Measurements from ENCODE around the gene DNAJC13.

DNAJC13 gene

GRCh38 chr3:132469326-132469725, 52.0 kb downstream of the DNAJC13 start:
- no peak overlapping the region for H3K4me3 Mint-ChIP-seq
- no peaks in the 10 kb centered on the region for H3K9me3 Mint-ChIP-seq
- H3K36me3 Mint-ChIP-seq (ENCODE audit: low read depth): peaks cover 34% of the 10 kb centered on the region
- no peaks in the 10 kb centered on the region for H3K27me3 Mint-ChIP-seq
- H3K27ac Mint-ChIP-seq: no peak overlapping the region
- no peaks in the 10 kb centered on the region for H3K4me1 Mint-ChIP-seq (ENCODE audit: low read depth)

GRCh38 chr3:132486099-132486498, 68.8 kb downstream of the DNAJC13 start:
- peaks cover 60% of the 10 kb centered on the region for H3K36me3 Mint-ChIP-seq (ENCODE audit: low read depth)

GRCh38 chr3:132488151-132488550, 70.8 kb downstream of the DNAJC13 start:
- H3K27ac Mint-ChIP-seq: no peak overlapping the region
- H3K36me3 Mint-ChIP-seq (ENCODE audit: low read depth): peaks cover 49% of the 10 kb centered on the region
- H3K4me1 Mint-ChIP-seq (ENCODE audit: low read depth): peaks cover 4% of the 10 kb centered on the region
- H3K4me3 Mint-ChIP-seq: no peak overlapping the region
- no peaks in the 10 kb centered on the region for H3K9me3 Mint-ChIP-seq
- no peaks in the 10 kb centered on the region for H3K27me3 Mint-ChIP-seq

More at GRCh38 chr3:132486099-132486498, 68.8 kb downstream of the DNAJC13 start:
- H3K4me3 Mint-ChIP-seq: no peak overlapping the region
- peaks cover 4% of the 10 kb centered on the region for H3K4me1 Mint-ChIP-seq (ENCODE audit: low read depth)
- peak overlapping the region; percentile 31 for H3K27ac Mint-ChIP-seq
- H3K9me3 Mint-ChIP-seq: no peaks in the 10 kb centered on the region
- no peaks in the 10 kb centered on the region for H3K27me3 Mint-ChIP-seq

GRCh38 chr3:132499071-132499470, 81.8 kb downstream of the DNAJC13 start:
- Mint-ChIP-seq H3K4me3 (no peak overlapping the region), H3K9me3 (no peaks in the 10 kb centered on the region), H3K4me1 (ENCODE audit: low read depth) (no peaks in the 10 kb centered on the region), H3K27me3 (no peaks in the 10 kb centered on the region), H3K27ac (no peak overlapping the region), H3K36me3 (ENCODE audit: low read depth) (peaks cover 70% of the 10 kb centered on the region)

- Mint-ChIP-seq H3K4me3 (no peak overlapping the region), H3K4me1 (ENCODE audit: low read depth) (no peaks in the 10 kb centered on the region), H3K9me3 (no peaks in the 10 kb centered on the region), H3K27ac (no peak overlapping the region), H3K36me3 (ENCODE audit: low read depth) (peaks cover 63% of the 10 kb centered on the region), H3K27me3 (no peaks in the 10 kb centered on the region)
Measured at GRCh38 chr3:132503559-132503958, 86.3 kb downstream of the DNAJC13 start.

GRCh38 chr3:132504375-132504933, 87.2 kb downstream of the DNAJC13 start:
- H3K27me3 Mint-ChIP-seq: no peaks in the 10 kb centered on the region
- H3K4me1 Mint-ChIP-seq (ENCODE audit: low read depth): no peaks in the 10 kb centered on the region
- H3K36me3 Mint-ChIP-seq (ENCODE audit: low read depth): peaks cover 69% of the 10 kb centered on the region
- no peak overlapping the region for H3K4me3 Mint-ChIP-seq
- H3K9me3 Mint-ChIP-seq: no peaks in the 10 kb centered on the region
- H3K27ac Mint-ChIP-seq: no peak overlapping the region

- H3K36me3 Mint-ChIP-seq (ENCODE audit: low read depth): peaks cover 69% of the 10 kb centered on the region
- H3K4me3 Mint-ChIP-seq: no peak overlapping the region
- H3K27ac Mint-ChIP-seq: no peak overlapping the region
Measured at GRCh38 chr3:132507657-132508056, 90.4 kb downstream of the DNAJC13 start.

GRCh38 chr3:132509096-132509495, 91.8 kb downstream of the DNAJC13 start:
- no peak overlapping the region for H3K4me3 Mint-ChIP-seq
- H3K9me3 Mint-ChIP-seq: no peaks in the 10 kb centered on the region
- H3K4me1 Mint-ChIP-seq (ENCODE audit: low read depth): no peaks in the 10 kb centered on the region
- H3K27ac Mint-ChIP-seq: no peak overlapping the region
- peaks cover 59% of the 10 kb centered on the region for H3K36me3 Mint-ChIP-seq (ENCODE audit: low read depth)
- H3K27me3 Mint-ChIP-seq: no peaks in the 10 kb centered on the region

More at GRCh38 chr3:132507657-132508056, 90.4 kb downstream of the DNAJC13 start:
- H3K9me3 Mint-ChIP-seq: no peaks in the 10 kb centered on the region
- no peaks in the 10 kb centered on the region for H3K4me1 Mint-ChIP-seq (ENCODE audit: low read depth)
- H3K27me3 Mint-ChIP-seq: no peaks in the 10 kb centered on the region

GRCh38 chr3:132509506-132509905, 92.2 kb downstream of the DNAJC13 start:
- H3K27ac Mint-ChIP-seq: no peak overlapping the region

GRCh38 chr3:132513057-132513456, 95.8 kb downstream of the DNAJC13 start:
- Mint-ChIP-seq H3K27me3 (no peaks in the 10 kb centered on the region), H3K4me1 (ENCODE audit: low read depth) (no peaks in the 10 kb centered on the region), H3K4me3 (no peak overlapping the region), H3K27ac (no peak overlapping the region), H3K9me3 (no peaks in the 10 kb centered on the region), H3K36me3 (ENCODE audit: low read depth) (peaks cover 79% of the 10 kb centered on the region)

More at GRCh38 chr3:132509506-132509905, 92.2 kb downstream of the DNAJC13 start:
- H3K36me3 Mint-ChIP-seq (ENCODE audit: low read depth): peaks cover 62% of the 10 kb centered on the region
- no peak overlapping the region for H3K4me3 Mint-ChIP-seq
- no peaks in the 10 kb centered on the region for H3K9me3 Mint-ChIP-seq
- no peaks in the 10 kb centered on the region for H3K4me1 Mint-ChIP-seq (ENCODE audit: low read depth)
- H3K27me3 Mint-ChIP-seq: no peaks in the 10 kb centered on the region

GRCh38 chr3:132517311-132517710, 100.0 kb downstream of the DNAJC13 start:
- Mint-ChIP-seq H3K4me3 (no peak overlapping the region), H3K36me3 (ENCODE audit: low read depth) (peaks cover 81% of the 10 kb centered on the region), H3K4me1 (ENCODE audit: low read depth) (peaks cover 21% of the 10 kb centered on the region), H3K9me3 (no peaks in the 10 kb centered on the region), H3K27ac (no peak overlapping the region), H3K27me3 (no peaks in the 10 kb centered on the region)

GRCh38 chr3:132519914-132520313, 102.6 kb downstream of the DNAJC13 start:
- Mint-ChIP-seq H3K36me3 (ENCODE audit: low read depth) (peaks cover 86% of the 10 kb centered on the region), H3K4me1 (ENCODE audit: low read depth) (peaks cover 23% of the 10 kb centered on the region), H3K27me3 (no peaks in the 10 kb centered on the region), H3K9me3 (no peaks in the 10 kb centered on the region), H3K4me3 (no peak overlapping the region), H3K27ac (peak overlapping the region; percentile 57)

GRCh38 chr3:132521901-132522300, 104.6 kb downstream of the DNAJC13 start:
- Mint-ChIP-seq H3K27me3 (no peaks in the 10 kb centered on the region), H3K4me1 (ENCODE audit: low read depth) (peaks cover 23% of the 10 kb centered on the region), H3K9me3 (no peaks in the 10 kb centered on the region), H3K27ac (no peak overlapping the region), H3K4me3 (no peak overlapping the region), H3K36me3 (ENCODE audit: low read depth) (peaks cover 77% of the 10 kb centered on the region)

- Mint-ChIP-seq H3K9me3 (no peaks in the 10 kb centered on the region), H3K4me3 (no peak overlapping the region), H3K4me1 (ENCODE audit: low read depth) (peaks cover 23% of the 10 kb centered on the region), H3K27me3 (no peaks in the 10 kb centered on the region), H3K36me3 (ENCODE audit: low read depth) (peaks cover 72% of the 10 kb centered on the region), H3K27ac (no peak overlapping the region)
Measured at GRCh38 chr3:132522353-132522752, 105.1 kb downstream of the DNAJC13 start.

GRCh38 chr3:132530624-132531023, 113.3 kb downstream of the DNAJC13 start:
- Mint-ChIP-seq H3K4me1 (ENCODE audit: low read depth) (no peaks in the 10 kb centered on the region), H3K27ac (no peak overlapping the region), H3K9me3 (no peaks in the 10 kb centered on the region), H3K4me3 (no peak overlapping the region), H3K36me3 (ENCODE audit: low read depth) (peaks cover 62% of the 10 kb centered on the region), H3K27me3 (no peaks in the 10 kb centered on the region)

Measured in stimulated activated naive CD8-positive, alpha-beta T cell treated with anti-CD3 and anti-CD28 coated beads, Interleukin-15, Interleukin-2, amounts not matched to agents 100 ng/mL and 50 ng/mL, for 24 hours (primary cell).